ENCODE measurements around the gene IL22RA1.

DNA sequence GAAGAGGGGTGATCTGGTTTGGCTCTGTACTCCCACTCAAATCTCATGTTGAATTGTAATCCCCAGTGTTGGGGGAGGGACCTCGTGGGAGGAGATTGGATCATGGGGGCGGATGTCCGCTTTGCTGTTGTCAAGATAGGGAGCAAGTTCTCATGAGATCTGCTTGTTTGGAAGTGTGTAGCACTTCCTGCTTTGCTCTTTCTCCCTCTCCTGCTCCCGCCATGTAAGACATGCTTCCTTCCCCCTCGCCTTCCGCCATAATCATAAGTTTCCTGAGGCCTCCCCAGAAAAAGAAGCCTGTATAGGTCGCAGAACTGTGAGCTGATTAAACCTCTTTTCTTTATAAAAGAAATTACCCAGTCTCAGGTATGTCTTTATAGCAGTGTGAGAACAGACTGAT is 58.9 kb downstream of the IL22RA1 start:
- TF ChIP-seq CTCF (conservative IDR thresholded peaks at IDR 0.05; ENCODE audit: low read depth, low read length) (no peak), EZH2 (IDR thresholded peaks at IDR 0.05; ENCODE audit: low read length, unreplicated experiment) (no peak)

All from PC-3 (cell line).